ENCODE data around the gene MTA3. TPM values are rescaled to one million over a fixed set of nuclear protein-coding genes. Genes with fewer than 3 reads are reported as not detected.

MTA3 gene
- total and polyA plus RNA-seq, 2 of the 8 experiments (the other 6 are each of a cell fraction or from before 2014, with no cell fraction given) = 125 to 184 TPM

DNA sequence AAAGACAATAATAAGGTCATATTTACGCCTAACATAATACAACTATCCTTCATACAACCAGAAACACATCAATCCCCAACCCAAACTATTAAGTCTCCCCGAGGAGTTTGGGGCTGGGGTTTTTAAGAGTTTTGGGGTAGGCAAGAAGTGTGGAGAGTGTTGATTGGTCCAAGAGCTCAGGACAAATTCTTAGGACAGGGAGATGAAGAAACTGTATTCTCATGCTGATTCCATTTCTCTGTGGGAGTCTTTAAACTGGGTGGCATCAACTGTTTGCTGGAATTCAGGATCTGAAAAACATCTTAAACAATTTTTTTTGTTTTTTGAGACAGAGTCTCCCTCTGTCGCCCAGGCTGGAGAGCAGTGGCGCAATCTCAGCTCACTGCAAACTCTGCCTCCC lies 25.6 kb upstream of the MTA3 start:
- Histone ChIP-seq H3K9ac (replicated peaks in 1 of 4; ENCODE audit: extremely low read depth in 1 of 4, low read depth in 3 of 4, low read length in 3 of 4) (no peak overlapping the region), H4K8ac (ENCODE audit: extremely low read depth, insufficient read depth, low read length) (no peak overlapping the region), H3K4ac (replicated peaks; ENCODE audit: insufficient read length, low read depth, low read length) (no peak overlapping the region), H2AFZ (ENCODE audit: low read length) (no peak overlapping the region), H4K91ac (replicated peaks; ENCODE audit: insufficient read length, low read length) (no peak overlapping the region), H3K27ac (ENCODE audit: low read depth, low read length) (no peak overlapping the region), H2BK20ac (ENCODE audit: low read length) (0 out of 2 replicates have a peak overlapping the region, but pooled peaks have one; percentile 22), H4K20me1 (replicated peaks in 1 of 2; ENCODE audit: control insufficient read depth in 1 of 2, insufficient read depth in 2 of 2, low read length in 2 of 2) (no peaks in the 10 kb centered on the region), H4K5ac (ENCODE audit: insufficient read length, low read depth, low read length) (no peak overlapping the region), H3K14ac (ENCODE audit: insufficient read length) (no peak overlapping the region), H3K4me1 (replicated peaks in 1 of 4; ENCODE audit: control insufficient read depth in 3 of 4, insufficient read depth in 4 of 4, low read length in 3 of 4) (peaks cover 4 to 24% (median 14%) of the 10 kb centered on the region in 4 experiments), H3K18ac (ENCODE audit: extremely low read depth, low read length) (no peak overlapping the region), H3K36me3 (ENCODE audit: control insufficient read depth in 2 of 4, insufficient read depth in 4 of 4, low read length in 3 of 4) (no peaks in the 10 kb centered on the region), H3K79me2 (ENCODE audit: control insufficient read depth in 1 of 2, insufficient read depth in 2 of 2, low read length in 2 of 2) (no peaks in the 10 kb centered on the region), H2BK5ac (ENCODE audit: low read depth, low read length) (0 out of 2 replicates have a peak overlapping the region, but pooled peaks have one; percentile 28), H3K9me3 (ENCODE audit: insufficient read depth in 2 of 2, low read depth in 1 of 2, low read length in 1 of 2) (no peaks in the 10 kb centered on the region), H2AK5ac (ENCODE audit: low read depth, low read length) (no peak overlapping the region), H3K4me2 (ENCODE audit: insufficient read depth in 1 of 2, low read depth in 2 of 2, low read length in 2 of 2) (0 out of 4 replicates have a peak overlapping the region, but pooled peaks of 1 of the 2 experiments have one; percentile 6), H2BK15ac (ENCODE audit: low read length) (no peak overlapping the region), H2BK12ac (ENCODE audit: low read depth, low read length) (no peak overlapping the region), H2BK120ac (replicated peaks; ENCODE audit: low read depth, low read length) (no peak overlapping the region), H3K56ac (replicated peaks; ENCODE audit: insufficient read length, low read depth, low read length) (no peak overlapping the region), H3K79me1 (ENCODE audit: low read depth, low read length) (no peaks in the 10 kb centered on the region), H3K27me3 (replicated peaks in 1 of 4; ENCODE audit: control insufficient read depth in 3 of 4, extremely low read depth in 1 of 4, insufficient read depth in 3 of 4, low read length in 3 of 4) (no peaks in the 10 kb centered on the region), H3K23ac (ENCODE audit: insufficient read length) (no peak overlapping the region), H3K4me3 (ENCODE audit: extremely low read depth in 1 of 4, insufficient read depth in 2 of 4, low read depth in 3 of 4, low read length in 4 of 4) (no peak overlapping the region), H3K23me2 (ENCODE audit: low read depth, low read length) (peaks cover 2% of the 10 kb centered on the region; the same call in 1 of the 2 replicates)
- FAIRE-seq (no peak), DNase-seq (ENCODE audit: low read depth in 1 of 2, low spot score in 2 of 2) (no peak)
- ChIA-PET CTCF (ENCODE audit: partially characterized antibody) (interaction anchor here (0.7 to 1.6 kb wide), 4 partner anchors 22 to 79 kb away, joined by 3 to 4 read pairs (median 4); no protein-coding TSS in a partner anchor), POLR2A (ENCODE audit: partially characterized antibody) (interaction anchor here (0.6 to 1.5 kb wide), 5 partner anchors 9 to 112 kb away, joined by 3 to 5 read pairs (median 4); no protein-coding TSS in a partner anchor)
- WGBS, 2 experiments (ENCODE audit: extremely low coverage in 1 of 2, insufficient coverage in 1 of 2, insufficient read length in 1 of 2, insufficient replicate concordance in 2 of 2, low coverage in 1 of 2, low lambda C conversion rate in 2 of 2, missing lambda C conversion rate in 1 of 2) = 57% methylated on average over 4 of the region's 4 CpGs; no CpG with 5 or more reads in 1 of the 2 experiments
- TF ChIP-seq, protein P1, sequence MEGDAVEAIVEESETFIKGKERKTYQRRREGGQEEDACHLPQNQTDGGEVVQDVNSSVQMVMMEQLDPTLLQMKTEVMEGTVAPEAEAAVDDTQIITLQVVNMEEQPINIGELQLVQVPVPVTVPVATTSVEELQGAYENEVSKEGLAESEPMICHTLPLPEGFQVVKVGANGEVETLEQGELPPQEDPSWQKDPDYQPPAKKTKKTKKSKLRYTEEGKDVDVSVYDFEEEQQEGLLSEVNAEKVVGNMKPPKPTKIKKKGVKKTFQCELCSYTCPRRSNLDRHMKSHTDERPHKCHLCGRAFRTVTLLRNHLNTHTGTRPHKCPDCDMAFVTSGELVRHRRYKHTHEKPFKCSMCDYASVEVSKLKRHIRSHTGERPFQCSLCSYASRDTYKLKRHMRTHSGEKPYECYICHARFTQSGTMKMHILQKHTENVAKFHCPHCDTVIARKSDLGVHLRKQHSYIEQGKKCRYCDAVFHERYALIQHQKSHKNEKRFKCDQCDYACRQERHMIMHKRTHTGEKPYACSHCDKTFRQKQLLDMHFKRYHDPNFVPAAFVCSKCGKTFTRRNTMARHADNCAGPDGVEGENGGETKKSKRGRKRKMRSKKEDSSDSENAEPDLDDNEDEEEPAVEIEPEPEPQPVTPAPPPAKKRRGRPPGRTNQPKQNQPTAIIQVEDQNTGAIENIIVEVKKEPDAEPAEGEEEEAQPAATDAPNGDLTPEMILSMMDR (IDR thresholded peaks at IDR 0.05; ENCODE audit: control extremely low read depth in 1 of 3, insufficient read depth in 1 of 3, low read depth in 1 of 3, low read length in 3 of 3) = no peak
- TF ChIP-seq, protein P2, sequence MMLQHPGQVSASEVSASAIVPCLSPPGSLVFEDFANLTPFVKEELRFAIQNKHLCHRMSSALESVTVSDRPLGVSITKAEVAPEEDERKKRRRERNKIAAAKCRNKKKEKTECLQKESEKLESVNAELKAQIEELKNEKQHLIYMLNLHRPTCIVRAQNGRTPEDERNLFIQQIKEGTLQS (IDR thresholded peaks at IDR 0.05; ENCODE audit: insufficient read depth, low read depth, low read length) = no peak
- TF ChIP-seq TEAD4 (IDR thresholded peaks at IDR 0.05; ENCODE audit: low read depth, low read length) = peak; percentile 41; the same call in 1 of the 2 replicates
- no peak for TF ChIP-seq CREB1 (IDR thresholded peaks at IDR 0.05)

Data from H1 (cell line).